ENCODE measurements around the gene AP3B2.
"Not testable (repeated sequence)": the region's sequence is repeated elsewhere in the genome, so short reads cannot be mapped to it uniquely, and the experiment has no call there.

The AP3B2 gene

DNA sequence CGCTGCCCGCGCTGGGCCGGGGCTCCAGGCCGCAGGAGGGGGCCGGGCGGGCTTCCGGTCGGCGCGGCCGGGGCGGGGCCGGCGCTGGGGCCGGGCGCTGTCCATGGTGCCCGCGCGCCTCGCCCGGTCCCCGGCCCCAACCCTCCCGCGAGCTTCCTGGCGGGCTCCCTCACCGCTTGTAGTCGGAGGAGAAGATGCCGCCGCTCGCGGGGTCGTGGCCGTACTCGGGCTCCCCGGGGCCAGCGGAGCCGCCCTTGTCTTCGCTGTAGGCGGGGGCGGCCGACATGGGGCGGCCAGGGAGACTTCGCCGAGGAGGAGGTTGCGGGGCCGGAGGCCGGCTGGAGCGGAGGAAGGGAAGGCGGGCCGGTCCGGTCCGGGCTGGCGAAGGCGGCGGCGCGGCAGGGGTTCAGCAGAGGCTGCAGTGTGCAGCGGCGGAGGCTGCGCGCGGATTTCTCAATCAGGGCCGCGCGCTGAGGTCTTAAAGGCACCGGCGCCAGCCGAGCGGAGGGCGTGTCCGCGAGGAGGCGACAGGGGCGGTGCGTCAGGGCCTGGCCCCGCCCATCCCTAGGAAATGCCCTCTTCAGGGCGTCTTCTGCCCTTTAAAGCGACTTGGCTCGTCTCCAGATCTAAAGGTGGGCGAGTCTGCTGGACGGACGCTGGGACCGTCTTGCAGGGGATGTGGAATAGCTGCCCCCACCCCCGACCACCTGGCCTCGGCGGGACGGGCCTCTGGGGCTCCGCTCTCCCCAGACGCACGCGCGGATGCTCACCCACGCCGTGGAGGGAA is at the start of gene AP3B2:
Gene AP3B2 (minus strand): TSS at position 455 of the 787 bp plus-strand sequence. CDS start 169 bp downstream, at position 286.
- no peak for DNase-seq

GRCh38 chr15:82751308-82751707 is 41.6 kb upstream of the AP3B2 start:
- no peak for DNase-seq

- no peak for DNase-seq
These were observed 41.1 kb upstream of the AP3B2 start for GRCh38 chr15:82750831-82751180.

DNA sequence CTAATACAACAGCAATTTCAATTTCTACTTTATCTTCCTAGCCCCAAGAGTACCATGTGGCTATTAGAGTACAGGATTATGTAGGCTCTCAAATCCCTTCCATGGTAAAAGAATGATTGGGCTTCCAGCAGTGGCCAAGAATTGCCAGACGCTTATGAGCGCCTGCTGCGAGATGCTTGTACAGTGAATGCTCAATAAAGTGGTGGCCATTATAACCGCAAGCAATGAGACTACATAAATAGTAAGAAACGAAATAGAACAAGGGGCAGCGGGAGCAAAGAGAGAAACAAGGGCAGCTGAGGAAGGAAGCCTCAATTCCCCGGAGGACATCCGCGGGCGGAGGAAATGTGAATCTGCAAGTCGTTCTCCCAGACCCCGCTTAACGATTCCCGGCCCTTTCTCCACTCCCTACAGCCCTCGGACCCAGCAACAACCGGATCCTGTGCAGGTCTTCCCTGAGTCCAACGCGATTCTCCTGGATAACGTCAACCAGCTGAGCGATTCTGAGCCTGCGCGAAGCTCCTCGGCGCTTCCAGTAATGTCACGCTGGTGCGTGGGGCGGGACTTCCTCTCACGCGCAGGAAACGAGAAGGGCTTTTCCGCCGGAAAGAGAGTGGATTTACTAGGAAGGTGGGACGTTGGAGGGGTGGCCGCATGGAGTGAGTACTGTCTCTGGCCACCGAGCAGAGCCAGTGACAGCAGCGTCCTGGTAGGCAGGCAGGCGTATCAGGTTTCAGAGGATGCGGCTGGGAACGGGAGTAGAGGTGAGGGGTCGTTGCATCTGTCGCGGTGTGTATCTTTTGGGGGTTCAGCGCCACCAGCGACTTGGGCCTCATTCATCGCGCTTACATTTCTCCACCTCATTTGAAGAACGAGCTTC is 40.5 kb upstream of the AP3B2 start:
- peak; percentile 85 for DNase-seq

- no peak for DNase-seq
These were observed 38.6 kb upstream of the AP3B2 start for GRCh38 chr15:82748315-82748714.

DNA sequence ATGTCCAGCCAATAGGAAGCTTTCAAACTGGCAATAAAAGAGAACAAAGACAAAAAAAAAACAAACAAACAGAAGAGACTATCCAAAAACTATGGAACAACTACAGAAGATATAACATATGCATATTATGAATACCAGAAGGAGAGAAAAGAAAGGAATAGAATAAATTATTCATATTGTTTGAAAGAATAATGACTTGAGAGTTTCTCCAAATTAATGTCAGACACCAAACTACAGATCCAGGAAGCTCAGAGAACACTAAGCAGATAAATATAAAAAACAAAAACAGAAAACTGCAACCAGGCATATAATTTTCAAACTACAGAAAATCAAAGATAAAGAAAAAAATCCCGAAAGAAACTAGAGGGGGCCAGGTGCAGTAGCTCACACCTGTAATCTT is 34.1 kb upstream of the AP3B2 start:
- DNase-seq = no peak

DNA sequence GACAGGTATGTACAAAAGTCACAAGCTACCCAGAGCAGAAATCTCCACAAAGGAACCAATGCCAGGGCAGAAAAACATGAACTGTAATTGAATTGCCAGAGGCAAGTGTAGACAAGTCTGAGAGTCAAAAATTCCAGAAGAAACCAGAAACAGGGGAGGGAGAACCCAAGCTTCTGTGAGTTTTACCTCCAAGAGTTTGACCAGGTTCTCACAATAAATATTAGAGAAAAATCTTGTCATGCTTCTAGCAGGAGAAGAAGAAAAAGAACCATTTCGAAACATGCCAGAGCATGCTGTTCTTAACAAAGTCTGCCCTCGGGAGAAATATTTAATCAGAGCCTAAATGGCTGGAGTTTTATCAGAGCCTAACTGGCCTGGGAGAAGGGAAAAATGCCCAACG is 32.5 kb upstream of the AP3B2 start:
- DNase-seq = no peak

- DNase-seq = no peak
These were observed 29.4 kb upstream of the AP3B2 start for GRCh38 chr15:82739086-82739485.

- no peak for DNase-seq
These were observed 28.3 kb upstream of the AP3B2 start for GRCh38 chr15:82737975-82738374.

- DNase-seq = no peak
These were observed 21.9 kb upstream of the AP3B2 start for GRCh38 chr15:82731527-82731926.

GRCh38 chr15:82730022-82730530 is 20.4 kb upstream of the AP3B2 start:
- DNase-seq = no peak

DNA sequence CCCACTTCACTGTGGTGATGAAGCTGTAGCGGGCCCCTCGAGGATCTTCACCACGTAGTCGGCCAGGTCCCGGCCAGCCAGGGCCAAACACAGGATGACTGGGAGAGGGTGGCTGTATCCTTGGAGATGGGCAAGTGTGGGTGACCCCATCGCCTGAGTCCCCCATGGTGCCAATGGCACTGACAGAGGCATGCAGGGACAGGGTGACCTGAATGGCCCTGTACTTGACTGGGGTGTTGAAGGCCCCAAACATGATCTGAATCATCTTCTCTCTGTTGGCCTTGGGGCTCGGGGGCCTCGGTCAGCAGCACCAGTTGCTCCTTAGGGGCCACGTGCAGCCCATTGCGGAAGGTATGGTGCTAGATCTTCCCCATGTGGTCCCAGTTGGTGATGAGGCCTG is 17.1 kb upstream of the AP3B2 start:
- no peak for DNase-seq

DNA sequence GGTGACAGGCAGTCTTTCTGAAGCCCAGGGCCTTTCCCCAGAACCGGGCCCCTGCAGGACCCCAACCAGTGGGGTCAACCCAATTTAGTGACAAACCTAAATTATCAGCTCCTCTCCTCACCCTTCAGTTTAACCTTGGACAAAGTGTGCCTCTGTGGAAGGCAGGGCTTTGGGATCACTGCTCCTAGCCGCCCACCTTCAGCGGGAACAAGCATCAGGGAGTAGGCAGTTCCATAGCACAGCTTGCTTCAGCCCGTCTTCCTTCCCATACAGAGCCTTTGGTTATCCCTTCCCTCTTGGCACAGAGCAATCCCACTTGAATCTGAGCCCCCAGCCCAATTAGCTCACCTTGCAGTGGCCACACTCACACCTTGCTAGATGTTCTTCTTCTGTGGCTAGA is 5.3 kb upstream of the AP3B2 start:
- no peak for DNase-seq

- no peak for DNase-seq
These were observed 4.3 kb upstream of the AP3B2 start for GRCh38 chr15:82714016-82714415.

DNA sequence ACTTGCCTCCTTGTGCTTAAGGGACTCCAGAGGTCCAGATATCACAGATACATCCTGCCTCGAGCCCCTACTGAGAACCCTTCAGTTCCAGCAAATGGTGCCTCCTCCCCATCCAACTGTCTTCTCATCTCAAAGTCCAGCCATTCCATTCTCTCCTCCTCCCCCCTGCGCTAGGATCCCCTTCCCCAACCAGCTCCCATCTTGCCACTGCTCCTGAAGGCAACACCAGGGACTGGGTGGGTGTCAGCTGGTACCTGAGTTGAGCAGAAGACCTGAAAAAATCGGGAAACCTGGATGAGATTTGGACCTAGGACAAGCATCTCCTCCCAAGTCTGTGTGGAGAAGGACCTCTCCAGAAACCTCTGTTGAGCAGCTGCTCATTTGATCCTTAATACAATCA is 2.4 kb upstream of the AP3B2 start:
- DNase-seq = no peak

GRCh38 chr15:82710926-82711490 is 1.3 kb upstream of the AP3B2 start:
- no peak for DNase-seq

DNA sequence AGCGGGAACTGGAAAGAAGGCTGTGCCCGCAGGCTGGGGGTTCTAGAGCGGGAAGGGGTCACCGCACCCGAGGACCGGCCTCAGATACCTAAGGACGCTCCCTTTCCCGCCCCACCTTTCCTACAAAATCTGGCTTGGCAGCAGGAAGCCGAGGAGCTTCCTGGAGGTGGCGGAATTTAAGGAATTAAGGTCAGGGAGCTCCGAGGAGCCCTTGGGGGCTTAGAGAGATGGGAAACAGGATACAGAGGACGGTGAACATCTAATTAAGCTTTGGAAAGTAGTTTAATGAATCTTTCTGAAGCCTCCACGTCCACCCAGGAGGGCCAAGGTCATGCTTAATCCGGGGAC is 507 bp upstream of the AP3B2 start:
- DNase-seq = no peak

- DNase-seq = no peak
These were observed 624 bp downstream of the AP3B2 start for GRCh38 chr15:82709081-82709420.

GRCh38 chr15:82705856-82706255 is 3.8 kb downstream of the AP3B2 start:
- DNase-seq = not testable (repeated sequence)

DNA sequence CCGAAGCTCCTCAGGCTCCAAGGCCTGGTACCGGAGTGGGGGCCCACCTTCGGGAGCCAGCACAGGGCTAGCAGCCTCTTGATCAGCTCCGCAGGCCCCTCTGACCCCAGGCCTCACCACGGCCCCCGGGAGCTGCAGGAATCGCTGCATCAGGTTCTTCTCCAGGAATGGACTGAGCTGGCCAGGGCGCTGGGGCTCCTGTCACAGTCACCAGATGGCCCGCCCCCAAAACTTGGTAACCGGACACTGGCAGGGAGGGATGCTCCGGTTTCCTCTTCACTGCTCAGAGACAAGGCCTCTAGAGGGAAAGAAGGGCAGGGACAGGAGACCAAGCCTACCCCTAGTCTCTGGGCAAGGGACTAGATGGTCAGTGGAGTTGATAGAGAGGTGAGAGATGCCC is 9.9 kb downstream of the AP3B2 start:
- DNase-seq = no peak

DNA sequence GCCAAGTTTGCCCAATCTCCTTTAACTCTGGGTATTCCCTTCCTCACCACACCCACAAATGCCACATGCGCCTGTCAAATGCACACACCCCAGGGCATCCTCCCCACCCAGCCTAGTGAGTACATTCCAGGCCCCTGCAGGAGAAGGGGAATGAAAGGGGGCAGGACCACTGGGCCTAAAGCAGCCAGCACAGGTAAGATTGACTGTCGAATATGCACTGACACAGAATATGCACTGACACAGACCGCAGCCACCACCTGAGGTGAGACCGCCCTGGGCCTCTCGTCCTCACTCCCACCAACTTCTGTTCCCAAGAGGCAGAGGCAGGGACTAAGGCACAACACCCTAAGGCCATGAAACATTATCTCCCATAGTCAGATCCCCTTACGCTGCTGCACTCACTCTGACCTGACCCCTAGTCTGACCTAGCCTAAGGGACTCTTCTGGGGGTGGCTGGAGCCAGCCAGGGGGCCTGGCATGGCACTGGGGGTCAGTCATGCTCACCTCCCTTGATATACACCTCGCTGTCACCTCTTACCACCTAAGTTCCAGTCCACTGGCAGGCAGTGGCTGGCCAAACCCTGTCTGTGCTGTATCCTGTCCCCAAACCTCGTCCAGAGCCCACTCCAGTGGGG is 10.8 kb downstream of the AP3B2 start:
- DNase-seq = no peak

DNA sequence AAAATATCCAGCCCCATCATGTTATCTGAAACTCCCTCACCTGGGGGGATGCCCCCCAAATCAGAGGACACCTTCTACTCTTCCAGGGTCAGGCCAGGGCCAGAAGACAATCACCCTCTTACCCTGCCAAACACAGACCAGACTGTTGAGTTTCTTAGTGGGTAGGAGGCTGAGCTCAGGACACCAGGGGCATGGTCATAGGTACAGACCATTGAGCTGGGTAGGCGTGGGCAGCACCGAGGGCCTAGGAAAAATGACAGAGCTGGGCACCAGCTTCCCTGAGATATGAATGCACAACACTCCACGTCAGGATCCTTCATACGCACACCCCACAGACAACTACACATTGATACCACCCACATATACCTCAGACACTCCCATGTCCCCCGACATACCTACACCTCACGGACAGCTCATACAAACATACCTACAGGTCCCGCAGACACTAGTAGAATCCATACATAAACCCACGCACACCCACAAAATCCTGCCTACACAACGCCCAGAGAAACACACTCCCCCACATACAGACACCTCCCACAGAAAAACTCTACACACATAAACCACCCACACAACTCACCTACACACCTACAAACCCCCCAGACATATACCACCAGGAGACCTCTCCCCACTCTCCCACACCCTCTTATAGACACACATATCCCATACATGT is 11.8 kb downstream of the AP3B2 start:
- no peak for DNase-seq

DNA sequence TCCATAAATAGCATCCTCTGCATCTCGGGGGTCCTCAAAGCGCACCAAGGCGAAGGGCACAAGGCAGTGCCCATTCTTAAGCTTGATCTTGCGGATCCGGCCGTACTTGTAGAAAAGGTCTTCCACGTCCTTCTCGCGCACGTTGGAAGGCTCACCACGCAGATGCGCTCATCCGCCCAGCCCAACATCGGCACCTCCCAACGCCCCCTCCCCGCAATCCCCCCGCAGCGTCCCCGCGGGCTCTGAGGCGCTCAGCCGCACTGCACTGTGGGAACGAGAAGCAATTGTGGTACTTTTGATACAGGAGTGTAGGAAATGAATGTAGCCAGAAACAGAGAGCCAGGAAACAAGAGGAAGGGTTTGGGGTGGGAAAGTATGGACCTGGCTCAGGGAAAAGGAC is 17.5 kb downstream of the AP3B2 start:
- DNase-seq = no peak
